ENCODE data around the gene SP110.
"Not testable (repeated sequence)": the region's sequence is repeated elsewhere in the genome, so short reads cannot be mapped to it uniquely, and the experiment has no call there.

The SP110 gene

GRCh38 chr2:230224458-230224857 lies 4.7 kb upstream of the SP110 start:
- DNase-seq (ENCODE audit: low read depth): no peak

DNA sequence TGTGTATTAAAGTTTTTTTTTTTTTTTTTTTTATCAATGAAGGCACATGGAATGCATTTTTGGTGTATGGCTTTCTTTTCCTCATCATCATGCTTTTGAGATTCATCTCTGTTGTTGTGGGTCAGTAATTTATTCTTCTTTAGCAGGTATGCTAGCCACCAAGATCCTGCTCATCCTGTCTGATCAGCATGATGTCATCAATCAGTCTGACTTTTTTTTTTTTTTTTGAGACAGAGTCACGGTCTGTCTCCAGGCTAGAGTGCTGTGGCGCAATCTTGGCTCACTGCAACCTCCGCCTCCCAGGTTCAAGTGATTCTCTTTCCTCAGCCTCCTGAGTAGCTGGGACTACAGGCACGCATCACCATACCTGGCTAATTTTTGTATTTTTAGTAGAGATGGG lies 3.0 kb upstream of the SP110 start:
- not testable (repeated sequence) for DNase-seq (ENCODE audit: low read depth)

GRCh38 chr2:230221493-230221892 lies 1.7 kb upstream of the SP110 start:
- no peak for DNase-seq (ENCODE audit: low read depth)

DNA sequence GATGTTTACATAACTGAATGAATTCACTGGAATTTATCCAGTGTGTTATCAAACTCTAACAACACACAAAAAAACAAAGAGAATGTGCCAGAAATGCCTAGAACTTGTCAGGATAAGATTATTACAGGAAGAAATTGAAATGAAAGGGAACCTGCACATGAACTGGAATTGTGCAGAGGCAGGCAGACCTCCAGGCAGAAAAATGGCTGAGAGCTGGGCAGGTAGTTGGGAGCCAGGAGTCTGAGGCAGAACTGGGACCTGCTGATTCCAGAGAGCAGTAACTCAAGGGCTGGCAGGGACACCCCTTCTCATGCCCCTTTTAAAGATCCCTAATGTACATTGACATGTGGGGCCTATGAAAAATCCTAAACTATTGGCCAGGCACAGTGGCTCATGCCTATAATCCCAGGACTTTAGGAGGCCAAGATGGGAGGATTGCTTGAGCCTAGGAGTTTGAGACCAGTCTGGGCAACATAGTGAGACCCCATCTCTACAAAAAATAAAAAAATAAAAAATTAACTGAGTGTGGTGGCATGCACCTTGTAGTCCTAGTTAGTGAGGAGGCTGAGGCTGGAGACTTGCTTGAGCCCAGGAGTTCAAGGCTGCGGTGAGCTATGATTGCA lies 674 bp upstream of the SP110 start:
- DNase-seq (ENCODE audit: low read depth): no peak

DNA sequence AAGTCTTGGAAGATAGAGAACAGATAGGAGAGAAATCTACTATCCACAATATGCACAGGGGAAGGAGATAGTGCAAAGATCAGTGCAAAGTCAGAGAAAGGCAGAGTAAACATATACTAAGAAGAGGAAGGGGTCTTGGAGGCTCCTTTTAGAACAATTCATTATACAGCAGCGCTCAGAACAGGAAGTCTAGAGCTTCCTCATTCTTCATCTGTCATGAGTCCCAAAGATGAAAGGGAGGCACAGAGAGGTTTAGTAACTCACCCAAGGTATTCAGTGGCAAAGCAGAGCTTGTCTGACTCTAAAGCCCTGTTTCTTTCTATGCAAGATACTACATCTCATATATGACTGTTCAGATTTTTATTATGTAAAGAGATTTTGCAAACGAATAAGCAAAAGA lies 1.4 kb downstream of the SP110 start:
- no peak for DNase-seq (ENCODE audit: low read depth)

- no peak for DNase-seq (ENCODE audit: low read depth)
Observed at GRCh38 chr2:230217424-230217823, 2.4 kb downstream of the SP110 start.

DNA sequence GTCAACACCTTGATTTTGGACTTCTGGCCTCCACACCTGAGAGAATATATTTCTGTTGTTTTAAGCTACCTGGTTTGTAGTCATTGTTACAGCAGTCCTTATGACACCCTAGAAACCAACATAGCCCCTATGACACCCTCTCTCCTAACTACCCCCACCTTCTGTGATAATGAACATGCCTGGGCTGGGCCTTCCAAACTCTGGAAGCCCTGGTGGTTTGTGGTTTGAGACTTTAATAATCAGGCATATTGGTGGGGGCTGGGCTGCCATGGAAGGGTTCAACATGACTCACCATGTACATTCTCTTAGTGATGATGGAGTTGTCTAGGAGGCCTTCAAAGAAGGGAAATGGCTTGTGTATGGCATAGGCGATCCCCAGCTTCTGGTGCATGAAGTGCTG lies 3.3 kb downstream of the SP110 start:
- DNase-seq (ENCODE audit: low read depth): no peak

GRCh38 chr2:230209422-230210051 lies 10.2 kb downstream of the SP110 start:
- no peak for DNase-seq (ENCODE audit: low read depth)

GRCh38 chr2:230208576-230208975 lies 11.2 kb downstream of the SP110 start:
- DNase-seq (ENCODE audit: low read depth): no peak

DNA sequence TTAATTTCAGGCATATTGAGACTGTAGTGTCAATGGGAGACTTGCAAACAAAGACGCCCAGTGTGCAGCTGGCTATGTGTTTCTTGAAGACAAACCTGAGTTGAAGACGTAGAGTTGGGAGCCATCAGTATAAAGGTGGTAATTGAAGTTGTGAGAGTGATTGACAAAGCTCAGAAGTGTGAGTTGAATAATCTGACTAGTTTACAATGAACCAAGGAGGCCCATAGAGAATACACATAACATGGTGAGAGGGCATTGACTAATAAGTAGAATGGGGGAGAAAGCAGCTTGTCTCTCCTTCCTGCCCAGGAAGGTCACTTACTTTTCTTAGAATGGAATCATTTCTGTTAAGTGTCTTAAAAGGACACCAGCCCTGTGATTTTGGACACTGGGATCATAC lies 14.1 kb downstream of the SP110 start:
- no peak for DNase-seq (ENCODE audit: low read depth)

GRCh38 chr2:230205034-230205433 lies 14.8 kb downstream of the SP110 start:
- no peak for DNase-seq (ENCODE audit: low read depth)

DNA sequence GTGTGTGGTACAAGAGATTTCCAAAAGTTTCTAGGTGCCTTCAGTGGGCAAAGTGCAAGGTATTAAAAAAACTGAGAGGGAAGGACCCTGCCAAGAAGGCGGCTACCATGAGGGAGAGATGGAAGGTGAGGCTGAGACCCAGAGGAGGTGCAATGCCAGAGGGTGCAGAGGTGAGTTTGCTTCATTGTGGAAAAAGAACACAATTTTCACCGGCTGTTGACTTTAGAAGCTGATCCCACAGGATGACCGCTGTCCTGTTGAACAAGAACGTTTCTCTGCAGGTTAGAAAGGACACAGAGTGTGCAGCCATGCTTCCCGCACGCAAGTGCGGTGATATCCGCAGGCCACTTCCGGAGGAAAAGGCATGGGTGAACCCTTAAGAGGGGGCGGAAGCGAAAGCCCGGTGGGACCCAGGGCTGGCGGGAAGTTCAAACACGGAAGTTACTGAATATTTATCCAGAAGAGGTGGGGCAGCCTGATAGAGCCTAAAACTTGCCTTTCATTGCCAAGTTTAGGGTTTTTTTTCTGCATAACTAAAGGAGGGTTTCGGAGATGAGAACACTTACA lies 16.6 kb downstream of the SP110 start:
- no peak for DNase-seq (ENCODE audit: low read depth)

GRCh38 chr2:230202430-230203109 lies 17.2 kb downstream of the SP110 start:
- DNase-seq (ENCODE audit: low read depth): no peak

- peak; percentile 11 for DNase-seq (ENCODE audit: low read depth)
Observed at GRCh38 chr2:230184727-230185578, 34.8 kb downstream of the SP110 start.

- DNase-seq (ENCODE audit: low read depth): no peak
Observed at GRCh38 chr2:230181195-230181594, 38.6 kb downstream of the SP110 start.

DNA sequence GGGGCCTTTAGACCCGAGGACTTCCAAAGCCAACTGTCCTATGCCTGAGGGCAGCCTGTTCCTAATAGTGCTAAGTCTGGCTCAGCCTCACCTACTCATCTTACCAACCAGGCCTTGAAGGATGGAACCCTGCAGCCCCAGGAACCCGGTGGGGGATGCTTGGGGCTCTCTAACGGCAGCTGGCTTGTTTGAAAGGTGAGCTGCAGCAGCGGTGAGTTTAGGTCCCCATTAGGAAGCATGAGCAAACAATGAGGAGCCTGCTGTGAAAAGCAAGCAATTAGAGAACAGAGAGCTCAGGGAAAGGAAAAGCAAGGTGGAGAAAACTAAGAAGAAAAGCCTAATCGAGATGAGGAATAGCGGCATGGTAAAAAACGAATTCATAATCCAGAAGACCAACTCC lies 39.9 kb downstream of the SP110 start:
- no peak for DNase-seq (ENCODE audit: low read depth)

DNA sequence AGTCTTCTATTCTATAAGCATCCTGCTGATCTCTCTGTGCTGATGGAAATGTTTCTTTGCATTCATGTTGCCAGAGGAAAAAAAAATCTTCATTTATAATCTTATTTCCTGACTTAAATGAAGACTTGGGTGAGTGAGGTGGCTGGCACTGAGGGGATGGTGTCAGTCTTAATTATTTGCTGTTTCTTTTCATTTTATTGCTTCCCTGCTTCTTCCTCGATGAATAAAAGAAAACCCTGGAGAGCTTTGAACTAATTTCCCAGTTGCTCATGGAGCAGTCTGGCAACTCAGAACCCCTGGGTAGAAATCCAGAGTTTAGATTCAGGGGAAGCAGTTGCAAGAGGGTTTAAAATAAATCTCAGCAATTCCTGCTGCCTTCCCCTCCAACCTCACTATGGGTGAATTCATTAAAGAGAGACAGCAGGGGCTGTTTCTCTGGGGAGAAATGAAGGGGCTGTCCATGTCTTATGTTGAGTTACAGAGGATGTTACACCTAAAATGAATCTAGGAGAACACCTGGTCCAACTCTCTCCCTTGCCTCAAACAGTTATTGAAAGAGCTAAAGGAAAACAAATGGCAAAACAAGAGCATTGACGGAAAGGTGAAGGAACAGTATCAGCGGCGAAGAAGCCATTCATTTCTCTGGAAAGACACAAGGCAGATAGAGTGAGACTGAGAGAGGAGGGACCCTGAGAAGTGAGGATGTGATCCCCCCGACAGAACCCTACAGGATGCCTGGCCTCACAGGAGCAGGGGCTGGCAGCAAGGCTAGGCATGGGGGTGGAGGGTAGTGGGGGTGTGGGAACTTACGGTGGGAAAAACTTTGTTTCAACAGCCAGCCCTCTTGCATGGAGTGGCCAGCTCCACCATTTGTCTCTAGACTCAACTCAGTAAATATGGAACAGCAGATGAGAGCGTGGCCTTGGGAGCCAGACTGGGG lies 41.0 kb downstream of the SP110 start:
- no peak for DNase-seq (ENCODE audit: low read depth)

- no peak for DNase-seq (ENCODE audit: low read depth)
Observed at GRCh38 chr2:230176996-230177395, 42.8 kb downstream of the SP110 start.

DNA sequence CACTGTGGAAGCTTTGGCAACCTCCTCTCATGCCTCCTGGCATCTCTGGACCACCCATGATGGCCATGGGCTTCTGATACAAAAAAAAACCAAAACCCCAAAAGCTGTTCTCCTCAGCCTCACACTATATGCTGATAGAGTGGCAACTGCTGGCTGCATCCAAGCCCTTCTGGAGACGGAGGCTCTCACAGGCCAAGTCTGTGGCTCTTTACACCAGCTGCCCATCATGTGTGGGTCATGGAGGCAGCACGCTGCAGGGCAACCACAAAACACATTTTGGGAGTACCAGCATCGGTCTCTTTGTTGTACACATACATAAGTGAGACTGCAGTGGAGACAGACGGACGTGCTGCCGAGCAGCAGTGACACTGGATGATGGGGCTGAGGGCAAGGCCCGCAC lies 45.3 kb downstream of the SP110 start:
- DNase-seq (ENCODE audit: low read depth): no peak

- no peak for DNase-seq (ENCODE audit: low read depth)
Observed at GRCh38 chr2:230172852-230173251, 46.9 kb downstream of the SP110 start.

GRCh38 chr2:230172156-230172555 lies 47.6 kb downstream of the SP110 start:
- DNase-seq (ENCODE audit: low read depth): no peak
